IMR-90 (cell line): ENCODE measurements around the gene ELP6. TPM values are rescaled to one million over a fixed set of nuclear protein-coding genes. Genes with fewer than 3 reads are reported as not detected.
"Not testable (repeated sequence)": the region's sequence is repeated elsewhere in the genome, so short reads cannot be mapped to it uniquely, and the experiment has no call there.

Source experiments
- ATAC-seq: fragments of 200-7000 bp; cut with Tn5 transposase; 2 replicates; pipeline ENCODE4 v1.9.1; 2020; ENCODE audit warnings: low read depth, mild to moderate bottlenecking, moderate library complexity
- BruUV-seq: library from RNA; stranded (reverse); fragments of 400-500 nt; replicated peaks from 2 replicates; lab custom pipeline; 2021; lab: Mats Ljungman, UMichigan
- CTCF ChIA-PET: fragments of 300-600 bp; formaldehyde crosslinking; extraction: SDS; loops from one replicate; lab custom pipeline; 2021; ENCODE audit warnings: antibody characterized with exemption; lab: Yijun Ruan, JAX
- POLR2A ChIA-PET: fragments of 300-600 bp; sonication (Branson Sonifier 250); formaldehyde crosslinking; loops from one replicate; lab custom pipeline; 2022; ENCODE audit warnings: antibody characterized with exemption; ENCODE audit not compliant: unreplicated experiment; lab: Charles Lee
- DNase-seq: peaks from one replicate; pipeline ENCODE4 v3.0.0; 2013
- H2AFZ ChIP-seq: replicated peaks from 2 replicates; pipeline ENCODE3; 2013; ENCODE audit warnings: low read length, mild to moderate bottlenecking; ENCODE audit not compliant: poor library complexity
- H2AK5ac ChIP-seq: 2 replicates; pipeline ENCODE4 v1.6.1; 2013; ENCODE audit warnings: low read depth, low read length, inconsistent platforms
- H2AK9ac ChIP-seq: replicated peaks from 2 replicates; pipeline ENCODE3; 2013; ENCODE audit warnings: mild to moderate bottlenecking, low read depth, low read length, moderate library complexity; ENCODE audit not compliant: poor library complexity
- H2BK120ac ChIP-seq: 2 replicates; pipeline ENCODE4 v1.6.1; 2013; ENCODE audit warnings: low read depth, low read length, inconsistent platforms
- H2BK15ac ChIP-seq: 3 replicates; pipeline ENCODE4 v1.6.1; 2013; ENCODE audit warnings: low read depth, low read length, inconsistent platforms
- H2BK20ac ChIP-seq: 2 replicates; pipeline ENCODE4 v1.6.1; 2013; ENCODE audit warnings: low read depth, mild to moderate bottlenecking, inconsistent platforms, low read length, moderate library complexity
- H2BK5ac ChIP-seq: 2 replicates; pipeline ENCODE4 v1.6.1; 2013; ENCODE audit warnings: mild to moderate bottlenecking, low read depth, low read length, inconsistent platforms; ENCODE audit not compliant: poor library complexity, severe bottlenecking
- H3K14ac ChIP-seq: replicated peaks from 2 replicates; pipeline ENCODE4 v1.6.1; 2013; ENCODE audit warnings: low read depth, low read length, inconsistent platforms
- H3K18ac ChIP-seq: 2 replicates; pipeline ENCODE4 v1.6.1; 2013; ENCODE audit warnings: low read depth, low read length, control low read depth
- H3K23ac ChIP-seq: 2 replicates; pipeline ENCODE4 v1.6.1; 2013; ENCODE audit warnings: low read depth, low read length, inconsistent platforms
- H3K27ac ChIP-seq: 2 replicates; pipeline ENCODE4 v1.5.1; 2013; ENCODE audit warnings: mild to moderate bottlenecking, control low read depth, low read length; ENCODE audit not compliant: insufficient read depth
- H3K27me3 ChIP-seq: 2 replicates; pipeline ENCODE4 v1.6.1; 2013; ENCODE audit warnings: low read length; ENCODE audit not compliant: control insufficient read depth, insufficient read depth
- H3K36me3 ChIP-seq: 2 replicates; pipeline ENCODE4 v1.6.1; 2013; ENCODE audit warnings: low read length, mixed read lengths; ENCODE audit not compliant: control insufficient read depth, insufficient read depth
- H3K4ac ChIP-seq: 2 replicates; pipeline ENCODE4 v1.6.1; 2013; ENCODE audit warnings: low read depth, low read length, inconsistent platforms
- H3K4me1 ChIP-seq: 2 replicates; pipeline ENCODE4 v1.6.1; 2013; ENCODE audit warnings: low read length, mixed read lengths; ENCODE audit not compliant: control insufficient read depth, insufficient read depth
- H3K4me2 ChIP-seq: 2 replicates; pipeline ENCODE4 v1.6.1; 2013; ENCODE audit warnings: low read depth, mild to moderate bottlenecking, control low read depth, low read length, moderate library complexity
- H3K4me3 ChIP-seq: 2 replicates; pipeline ENCODE4 v1.5.1; 2013; ENCODE audit warnings: low read depth, mild to moderate bottlenecking, control low read depth, low read length, moderate library complexity; ENCODE audit not compliant: insufficient read depth
- H3K56ac ChIP-seq: 2 replicates; pipeline ENCODE4 v1.6.1; 2013; ENCODE audit warnings: low read length, inconsistent platforms; ENCODE audit not compliant: insufficient read depth; ENCODE audit errors: extremely low read depth
- H3K79me1 ChIP-seq, 2 experiments: 2 replicates each; pipeline ENCODE4 v1.6.1; 2013; ENCODE audit warnings: low read length in 2 of 2, inconsistent platforms in 1 of 2, low read depth in 1 of 2
- H3K9ac ChIP-seq: 2 replicates; pipeline ENCODE4 v1.6.1; 2013; ENCODE audit warnings: low read depth, low read length, control low read depth
- H3K9me1 ChIP-seq: 2 replicates; pipeline ENCODE4 v1.6.1; 2013; ENCODE audit warnings: low read length, inconsistent platforms; ENCODE audit not compliant: insufficient read depth
- H3K9me3 ChIP-seq: 2 replicates; pipeline ENCODE4 v1.6.1; 2013; ENCODE audit warnings: low read length; ENCODE audit not compliant: control insufficient read depth, insufficient read depth
- H4K20me1 ChIP-seq: 2 replicates; pipeline ENCODE4 v1.6.1; 2013; ENCODE audit warnings: low read length, inconsistent platforms; ENCODE audit not compliant: insufficient read depth
- H4K5ac ChIP-seq: 2 replicates; pipeline ENCODE4 v1.6.1; 2013; ENCODE audit warnings: mild to moderate bottlenecking, low read depth, low read length, control low read depth
- H4K8ac ChIP-seq, 2 experiments: 2 replicates each; pipeline ENCODE4 v1.6.1; 2013; ENCODE audit warnings: low read depth in 2 of 2, low read length in 2 of 2, control low read depth in 1 of 2, inconsistent platforms in 1 of 2
- H4K91ac ChIP-seq: 2 replicates; pipeline ENCODE4 v1.6.1; 2013; ENCODE audit warnings: low read depth, low read length, inconsistent platforms; ENCODE audit not compliant: insufficient read depth
- CEBPB ChIP-seq: IDR thresholded peaks from 2 replicates; pipeline ENCODE4 v1.6.1; 2012; ENCODE audit warnings: low read depth, low read length, improper control_type of control experiment
- WGBS, 2 experiments: methylation state at CpG; one replicate each; pipeline versions ENCODE4 v1.1.5 to v1.1.7; 2013; ENCODE audit warnings: missing lambda C conversion rate in 2 of 2; ENCODE audit not compliant: insufficient read length in 1 of 2; ENCODE audit errors: extremely low coverage in 2 of 2; 5-methylcytosine and 5-hydroxymethylcytosine counted together
- dilution Hi-C: fragments of 300-500 bp; cut with HindIII; formaldehyde crosslinking; loops from one replicate; pipeline ENCODE4 v1.14.3; 2018; ENCODE audit warnings: low sequenced_read_pairs; ENCODE audit not compliant: unreplicated experiment
- in situ Hi-C: fragments of 300-500 bp; cut with MboI; formaldehyde crosslinking; loops from 3 replicates; pipeline ENCODE4 v1.14.3; 2019; ENCODE audit warnings: low sequenced_read_pairs, inconsistent platforms, mixed read lengths
- intact Hi-C: fragments of 100-400 bp; cut with micrococcal nuclease; formaldehyde crosslinking; loops from 2 replicates; pipeline ENCODE4 v1.10.0; 2022
- polyA plus RNA-seq, 3 experiments: library from polyadenylated mRNA; depleted of rRNA; stranded (reverse); fragments of >200 nt; gene quantifications; 2 replicates each; pipeline ENCODE4 v1.2.3, GENCODE V29; 2012; ENCODE audit warnings: low replicate concordance in 1 of 3
- total RNA-seq: library from RNA; depleted of rRNA; stranded (reverse); fragments of >200 nt; gene quantifications from 2 replicates; pipeline ENCODE4 v1.2.3, GENCODE V29; 2012

Gene ELP6
- total and polyA plus RNA-seq, 2 of the 4 experiments (the other 2 are of a cell fraction) = 31.4 to 44.9 TPM

GRCh38 chr3:47505267-47505666, 8.2 kb downstream of the ELP6 start:
- H3K9ac ChIP-seq, H4K5ac ChIP-seq, H2AK9ac ChIP-seq, H3K4me2 ChIP-seq, H3K56ac ChIP-seq, H3K9me3 ChIP-seq, H3K9me1 ChIP-seq, POLR2A ChIA-PET, H4K8ac ChIP-seq, H3K27ac ChIP-seq, in situ Hi-C loops, H2BK120ac ChIP-seq, H3K4me3 ChIP-seq, H2BK20ac ChIP-seq, H2AK5ac ChIP-seq, H4K20me1 ChIP-seq, DNase-seq, H3K23ac ChIP-seq, H2AFZ ChIP-seq, H4K91ac ChIP-seq, CTCF ChIA-PET, H3K14ac ChIP-seq, H3K4me1 ChIP-seq, H2BK15ac ChIP-seq, BruUV-seq, dilution Hi-C loops, H3K4ac ChIP-seq, H3K18ac ChIP-seq, intact Hi-C loops, ATAC-seq, H2BK5ac ChIP-seq, H3K27me3 ChIP-seq: not testable (repeated sequence)
- peaks cover 36% of the 10 kb centered on the region for H3K36me3 ChIP-seq
- peak; percentile 31; the same call in 1 of the 2 replicates for TF ChIP-seq CEBPB
- WGBS, 2 experiments = no CpG with 5 or more reads among the region's 6 CpGs
- H3K79me1 ChIP-seq = peaks cover 7 to 18% of the 10 kb centered on the region in 2 experiments; a peak in 3 of 4 replicates
